GM19099 (cell line): Measurements from ENCODE around the gene PAK2.

Source experiments
- POLR2A ChIP-seq: IDR thresholded peaks from 3 replicates; pipeline ENCODE4 v1.6.1; 2011; ENCODE audit warnings: low read depth; ENCODE audit not compliant: insufficient read length; ENCODE audit errors: extremely low read depth

PAK2 gene

DNA sequence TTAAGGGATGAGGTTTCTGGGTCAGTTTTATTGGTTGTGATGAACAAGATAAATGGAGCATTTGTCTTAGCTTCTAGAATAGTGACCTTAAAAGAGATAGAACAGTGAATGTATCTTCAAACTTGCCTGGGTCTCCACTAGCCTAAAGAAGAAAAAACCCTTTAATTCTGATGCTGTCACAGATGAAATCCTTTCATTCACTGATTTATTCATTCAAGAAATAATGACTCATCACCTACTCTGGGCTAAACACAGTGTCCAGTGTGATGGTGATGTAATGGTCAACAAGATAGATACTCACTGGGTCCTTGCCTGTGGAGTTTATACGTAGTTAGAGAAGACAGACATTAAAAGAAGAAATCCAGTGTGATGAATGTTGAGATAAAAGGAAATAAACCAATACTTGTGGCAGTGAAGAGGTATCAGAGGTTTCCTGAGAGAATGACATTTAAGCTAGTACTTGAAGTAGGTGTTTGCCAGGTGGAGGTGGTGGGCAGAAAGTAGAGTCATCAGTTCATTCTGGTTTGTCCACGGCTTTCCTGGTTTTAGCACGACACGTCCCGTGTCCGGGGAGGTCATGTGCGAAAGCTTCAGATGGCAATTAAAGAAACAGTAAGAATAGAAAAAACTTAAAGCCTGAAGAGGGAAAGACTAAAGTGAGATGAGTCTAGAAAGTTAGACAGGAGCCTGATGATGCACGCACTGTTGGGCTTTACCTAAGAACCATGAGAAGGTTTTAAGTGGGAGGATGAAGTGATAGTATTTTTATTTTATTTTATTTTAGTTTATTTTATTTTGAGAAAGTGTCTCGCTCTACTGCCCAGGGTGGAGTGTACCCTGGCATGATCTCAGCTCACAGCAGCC is 18.5 kb downstream of the PAK2 start:
- TF ChIP-seq POLR2A: no peak

DNA sequence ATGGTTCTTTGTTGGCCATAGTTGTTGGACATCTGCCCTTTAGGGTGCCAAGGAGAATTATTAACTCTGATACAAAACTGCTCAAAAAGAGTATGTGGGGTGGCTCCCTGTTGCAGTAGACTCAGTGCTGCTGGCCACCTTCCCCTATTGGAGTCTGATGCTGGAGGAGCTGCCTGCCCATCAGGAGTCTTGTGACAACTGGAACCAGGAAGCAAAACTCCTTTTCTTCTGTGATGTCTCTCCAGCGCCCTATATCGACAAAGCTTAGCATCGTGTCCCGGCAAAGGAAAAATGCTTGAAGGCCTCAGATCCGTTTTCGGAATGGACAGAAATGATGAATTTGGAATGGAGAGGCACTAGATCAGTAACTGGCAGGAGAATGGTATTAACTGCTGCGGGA is 23.5 kb downstream of the PAK2 start:
- no peak for TF ChIP-seq POLR2A

- no peak for TF ChIP-seq POLR2A
These were observed 25.8 kb downstream of the PAK2 start for GRCh38 chr3:196765454-196765853.

DNA sequence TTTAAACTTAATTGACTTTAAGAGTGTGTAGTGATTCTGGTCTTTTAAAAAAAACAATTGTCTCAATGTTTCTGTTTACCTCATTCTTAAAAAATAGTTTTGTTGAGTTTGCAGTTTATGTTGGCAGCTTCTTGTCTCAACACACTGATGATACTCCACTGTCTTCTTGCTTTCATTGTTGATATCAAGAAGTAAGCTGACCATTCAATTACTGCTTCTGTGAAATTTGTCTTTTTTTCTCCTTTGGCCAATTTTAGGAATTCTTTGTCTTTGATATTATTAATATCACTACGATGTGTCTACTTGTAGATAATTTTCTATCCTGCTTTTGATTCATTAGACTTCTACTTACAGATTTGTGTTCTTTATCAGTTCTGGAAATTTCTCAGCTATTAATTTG is 31.4 kb downstream of the PAK2 start:
- no peak for TF ChIP-seq POLR2A

GRCh38 chr3:196772102-196772501 is 32.4 kb downstream of the PAK2 start:
- no peak for TF ChIP-seq POLR2A

GRCh38 chr3:196772897-196773296 is 33.2 kb downstream of the PAK2 start:
- TF ChIP-seq POLR2A: no peak

DNA sequence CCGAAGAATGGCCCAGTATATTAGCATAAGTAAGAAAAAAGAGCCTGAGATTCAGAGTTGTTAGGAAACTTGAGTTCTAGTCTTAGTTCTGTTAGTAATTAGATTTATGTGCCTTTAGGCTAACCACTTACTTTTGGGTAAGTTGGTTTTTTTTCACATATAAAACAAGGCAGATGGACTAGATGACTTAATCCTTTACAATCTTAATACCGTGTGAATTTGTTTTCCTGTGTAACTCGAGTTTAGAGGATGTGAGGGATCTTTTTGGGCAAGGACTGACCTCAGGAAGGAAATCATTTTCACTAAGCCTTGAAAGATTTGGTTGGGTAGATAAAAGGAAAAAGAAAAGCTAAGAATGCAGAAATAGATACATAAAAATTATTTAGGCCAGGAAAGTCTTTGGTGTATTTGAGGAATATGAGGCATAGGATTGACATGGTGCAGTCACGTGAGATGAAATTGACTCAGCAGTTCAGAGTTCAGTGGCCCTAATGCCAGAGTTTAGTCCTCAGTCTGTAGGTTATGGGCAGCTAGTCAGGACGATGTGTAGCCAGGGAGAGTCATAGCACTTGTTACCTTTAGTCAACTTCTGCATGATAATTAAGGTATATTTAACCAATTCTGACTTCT is 34.6 kb downstream of the PAK2 start:
- no peak for TF ChIP-seq POLR2A

DNA sequence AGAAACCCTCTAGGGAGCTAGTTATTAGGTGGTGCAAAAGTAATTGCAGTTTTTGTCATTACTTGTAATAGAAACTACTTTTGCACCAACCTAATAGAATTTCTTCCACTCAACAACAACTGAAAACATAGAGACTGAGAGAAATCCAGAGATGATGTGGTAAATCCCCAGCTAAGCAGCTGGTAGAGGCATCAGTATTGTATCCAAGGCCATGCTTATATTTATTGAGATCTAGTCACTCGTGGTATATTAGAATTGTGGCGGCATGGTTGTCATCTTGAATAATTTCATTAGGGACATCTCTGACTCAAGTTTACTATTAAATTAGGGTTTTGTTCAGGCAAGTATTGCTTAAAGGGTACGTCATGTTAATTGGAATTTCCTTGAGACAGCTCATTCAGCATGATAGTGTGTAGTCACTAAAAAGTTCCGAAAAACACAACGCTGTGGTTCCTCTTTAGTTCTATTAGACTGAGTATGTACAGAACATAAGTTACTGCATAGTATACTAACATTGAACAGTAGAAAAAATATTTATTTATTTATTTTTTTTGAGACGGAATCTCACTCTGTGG is 35.3 kb downstream of the PAK2 start:
- TF ChIP-seq POLR2A: no peak

GRCh38 chr3:196775938-196776337 is 36.3 kb downstream of the PAK2 start:
- no peak for TF ChIP-seq POLR2A

GRCh38 chr3:196777836-196778235 is 38.2 kb downstream of the PAK2 start:
- TF ChIP-seq POLR2A: no peak

GRCh38 chr3:196778755-196779154 is 39.1 kb downstream of the PAK2 start:
- TF ChIP-seq POLR2A: no peak

DNA sequence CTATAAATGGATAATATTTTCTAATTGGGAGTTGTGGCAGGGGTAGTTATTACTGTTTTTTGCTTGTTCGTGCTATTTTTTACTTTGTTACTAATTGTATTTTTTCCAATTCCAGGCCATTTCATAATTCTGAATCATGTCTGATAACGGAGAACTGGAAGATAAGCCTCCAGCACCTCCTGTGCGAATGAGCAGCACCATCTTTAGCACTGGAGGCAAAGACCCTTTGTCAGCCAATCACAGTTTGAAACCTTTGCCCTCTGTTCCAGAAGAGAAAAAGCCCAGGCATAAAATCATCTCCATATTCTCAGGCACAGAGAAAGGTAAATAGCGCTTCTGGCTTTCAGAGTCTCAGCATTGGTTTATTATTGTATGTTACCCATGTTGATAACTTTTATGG is 42.9 kb downstream of the PAK2 start:
- no peak for TF ChIP-seq POLR2A

DNA sequence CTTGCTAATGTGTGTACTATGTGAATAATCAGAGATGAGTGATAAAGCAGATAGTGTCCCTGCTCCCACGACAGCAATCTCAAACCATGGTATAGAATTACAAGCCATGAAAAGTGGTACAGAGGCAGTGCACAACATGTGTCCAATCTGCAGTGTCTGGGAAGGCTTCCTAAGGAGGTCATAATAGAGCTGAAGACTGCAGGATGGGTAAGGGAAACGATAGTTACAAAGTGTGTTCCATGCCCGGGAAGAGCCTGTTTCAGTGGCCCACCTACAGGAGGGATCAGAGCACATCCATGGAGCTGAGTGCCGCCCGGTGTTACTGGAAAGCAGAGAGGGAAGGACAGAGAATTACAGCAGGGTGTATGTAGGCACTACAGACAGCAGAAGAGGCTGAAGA is 48.9 kb downstream of the PAK2 start:
- TF ChIP-seq POLR2A: no peak

GRCh38 chr3:196789885-196790359 is 50.3 kb downstream of the PAK2 start:
- TF ChIP-seq POLR2A: no peak

- TF ChIP-seq POLR2A: no peak
These were observed 51.0 kb downstream of the PAK2 start for GRCh38 chr3:196790636-196791035.

GRCh38 chr3:196792771-196793170 is 53.1 kb downstream of the PAK2 start:
- no peak for TF ChIP-seq POLR2A
